B cell (primary cell): Measurements from ENCODE around the gene VWA3B. TPM values are rescaled to one million over a fixed set of nuclear protein-coding genes. Genes with fewer than 3 reads are reported as not detected.

Source experiments
- ATAC-seq: fragments of 200-7000 bp; cut with Tn5 transposase; one replicate; pipeline ENCODE4 v1.10.0; 2021; ENCODE audit warnings: low read depth, mild to moderate bottlenecking, moderate number of reproducible peaks, moderate library complexity
- CTCF ChIA-PET: fragments of 350-600 bp; sonication (Branson Sonifier 250); formaldehyde crosslinking; loops from one replicate; lab custom pipeline; 2021; ENCODE audit warnings: antibody characterized with exemption, inconsistent platforms; lab: Charles Lee
- POLR2A ChIA-PET: fragments of 350-600 bp; sonication (Branson Sonifier 250); formaldehyde crosslinking; loops from one replicate; lab custom pipeline; 2021; ENCODE audit warnings: antibody characterized with exemption; lab: Charles Lee
- DNase-seq: peaks from one replicate; pipeline ENCODE4 v3.0.0; 2013
- H2AFZ ChIP-seq: 2 replicates; pipeline ENCODE4 v1.6.1; 2012; ENCODE audit warnings: mild to moderate bottlenecking, low read depth, low read length; ENCODE audit not compliant: insufficient read depth, poor library complexity, severe bottlenecking
- H3K27ac ChIP-seq, 2 donors: 1 replicate in 1 of 2; 2 replicates in 1 of 2; pipeline ENCODE4 v1.5.1; 2012 to 2013; ENCODE audit warnings: low read length in 2 of 2, mild to moderate bottlenecking in 2 of 2, moderate library complexity in 1 of 2
- H3K27me3 ChIP-seq, 4 experiments: fragments of 200-600 bp in 1 of 4; sonication (generic) in 1 of 4; replicated peaks in 1 of 4; 1 replicate in 2 of 4; 2 replicates in 2 of 4; pipeline versions ENCODE4 v1.6.1 to v1.7.0; 2013 to 2016; ENCODE audit warnings: low read length in 3 of 4, mild to moderate bottlenecking in 2 of 4, mixed read lengths in 1 of 4, moderate library complexity in 1 of 4; ENCODE audit not compliant: insufficient read depth in 4 of 4, control insufficient read depth in 3 of 4; ENCODE audit errors: control extremely low read depth in 1 of 4
- H3K36me3 ChIP-seq, 2 experiments: replicated peaks in 1 of 2; 1 replicate in 1 of 2; 2 replicates in 1 of 2; pipeline versions ENCODE4 v1.6.1 to v1.7.1; 2013; ENCODE audit warnings: low read length in 1 of 2; ENCODE audit not compliant: insufficient read depth in 2 of 2, control insufficient read depth in 1 of 2; ENCODE audit errors: control extremely low read depth in 1 of 2, extremely low read depth in 1 of 2
- H3K4me1 ChIP-seq, 2 donors: fragments of 200-600 bp in 1 of 2; sonication (generic) in 1 of 2; 1 replicate in 1 of 2; 2 replicates in 1 of 2; pipeline versions ENCODE4 v1.5.1 to v1.6.1; 2013 to 2017; ENCODE audit warnings: low read length in 2 of 2; ENCODE audit not compliant: control insufficient read depth in 2 of 2, insufficient read depth in 2 of 2
- H3K4me2 ChIP-seq: replicated peaks from 2 replicates; pipeline ENCODE3; 2012; ENCODE audit warnings: mild to moderate bottlenecking, low read depth, low read length; ENCODE audit not compliant: poor library complexity, severe bottlenecking
- H3K4me3 ChIP-seq, 5 experiments: fragments of 200-600 bp in 1 of 5; sonication (generic) in 1 of 5; 1 replicate in 3 of 5; 2 replicates in 2 of 5; pipeline versions ENCODE4 v1.5.1 to v1.7.0; 2011 to 2016; ENCODE audit warnings: low read length in 4 of 5, mild to moderate bottlenecking in 4 of 5, low read depth in 2 of 5, control low read depth in 1 of 5, moderate library complexity in 1 of 5; ENCODE audit not compliant: insufficient read depth in 1 of 5; ENCODE audit errors: control extremely low read depth in 1 of 5, extremely low read depth in 1 of 5
- H3K79me2 ChIP-seq: fragments of 200-600 bp; sonication (generic); one replicate; pipeline ENCODE4 v1.6.0; 2016; ENCODE audit warnings: low read length; ENCODE audit not compliant: control insufficient read depth, insufficient read depth
- H3K9ac ChIP-seq: fragments of 200-600 bp; sonication (generic); 2 replicates; pipeline ENCODE4 v1.6.1; 2017; ENCODE audit warnings: mild to moderate bottlenecking, low read length, moderate library complexity
- H3K9me3 ChIP-seq, 3 donors: one replicate each; pipeline versions ENCODE4 v1.6.1 to v1.7.1; 2013; ENCODE audit warnings: low read length in 2 of 3; ENCODE audit not compliant: control insufficient read depth in 2 of 3, insufficient read depth in 1 of 3; ENCODE audit errors: control extremely low read depth in 1 of 3
- H4K20me1 ChIP-seq: 2 replicates; pipeline ENCODE4 v1.6.0; 2012; ENCODE audit warnings: mild to moderate bottlenecking, low read length; ENCODE audit not compliant: insufficient read depth, control insufficient read depth, poor library complexity, severe bottlenecking
- H3K27ac Mint-ChIP-seq: one replicate; pipeline ENCODE4 v1.8.0; 2021; ENCODE audit warnings: mixed read lengths
- H3K27me3 Mint-ChIP-seq: one replicate; pipeline ENCODE4 v1.8.0; 2021; ENCODE audit warnings: mixed read lengths
- H3K4me1 Mint-ChIP-seq: one replicate; pipeline ENCODE4 v1.8.0; 2021; ENCODE audit warnings: mixed read lengths
- H3K4me3 Mint-ChIP-seq: one replicate; pipeline ENCODE4 v1.8.0; 2021; ENCODE audit warnings: mixed read lengths
- H3K9me3 Mint-ChIP-seq: one replicate; pipeline ENCODE4 v1.8.0; 2022; ENCODE audit warnings: mixed read lengths; ENCODE audit not compliant: insufficient read depth
- EZH2 ChIP-seq: IDR thresholded peaks from 2 replicates; pipeline ENCODE4 v1.6.1; 2012; ENCODE audit warnings: borderline replicate concordance, low read depth, mild to moderate bottlenecking, moderate library complexity, low read length; ENCODE audit not compliant: insufficient read depth, poor library complexity, severe bottlenecking
- WGBS: methylation state at CpG from one replicate; pipeline ENCODE4 v1.1.5; 2013; ENCODE audit warnings: missing lambda C conversion rate; ENCODE audit not compliant: insufficient coverage; 5-methylcytosine and 5-hydroxymethylcytosine counted together
- intact Hi-C: fragments of 100-400 bp; cut with micrococcal nuclease; formaldehyde crosslinking; loops from one replicate; pipeline ENCODE4 v1.10.0; 2022
- polyA plus RNA-seq: library from polyadenylated mRNA; depleted of rRNA; stranded (reverse); fragments of >200 nt; gene quantifications from 2 replicates; pipeline ENCODE4 v1.2.3, GENCODE V29; 2012
- total RNA-seq, 2 donors: library from RNA; stranded (reverse); fragments of 120-200 nt in 1 of 2; gene quantifications; 1 replicate in 1 of 2; 2 replicates in 1 of 2; pipeline versions ENCODE4 v1.2.3 to v1.2.4, GENCODE V29; 2013 to 2022
- TF ChIP-seq, protein P1 (sequence below): fragments of 200-600 bp; IDR thresholded peaks from one replicate; pipeline ENCODE4 v1.8.0; 2022; ENCODE audit warnings: antibody characterized with exemption, mild to moderate bottlenecking

Gene VWA3B
- total and polyA plus RNA-seq, 2 donors (not counting 1 experiment from before 2014, with no cell fraction given): not detected

DNA sequence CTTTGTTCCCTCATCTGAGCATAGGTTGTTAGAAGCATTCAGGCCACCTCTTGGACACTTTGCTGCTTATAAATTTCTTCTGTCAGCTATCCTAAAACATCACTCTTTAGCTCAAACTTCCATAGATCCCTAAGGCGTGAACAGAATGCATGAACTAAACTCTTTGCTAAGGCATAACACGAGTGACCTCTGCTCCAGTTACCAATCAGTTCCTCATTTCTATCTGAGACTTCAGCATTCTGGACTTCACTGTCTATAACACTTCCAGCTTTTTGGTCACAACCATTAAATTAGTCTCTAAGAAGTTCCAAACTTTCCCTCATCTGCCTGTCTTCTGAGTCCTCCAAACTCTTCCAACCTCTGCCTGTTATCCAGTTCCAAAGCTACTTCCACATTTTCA lies 8.3 kb upstream of the VWA3B start:
- no peak for DNase-seq
- H3K4me3 Mint-ChIP-seq: no peak overlapping the region
- H3K27ac Mint-ChIP-seq: no peak overlapping the region
- H3K79me2 ChIP-seq: no peaks in the 10 kb centered on the region
- intact Hi-C loops: no loop called here
- no peak overlapping the region for H3K4me3 ChIP-seq
- H3K27me3 ChIP-seq: no peaks in the 10 kb centered on the region
- H3K4me2 ChIP-seq: no peak overlapping the region
- no peaks in the 10 kb centered on the region for H3K36me3 ChIP-seq
- peaks cover 14 to 17% of the 10 kb centered on the region in 2 donors for H3K4me1 ChIP-seq
- no peaks in the 10 kb centered on the region for H4K20me1 ChIP-seq
- H3K27me3 Mint-ChIP-seq: no peaks in the 10 kb centered on the region
- H3K9me3 ChIP-seq: peaks cover 0 to 8% (median 0%) of the 10 kb centered on the region in 3 donors
- ATAC-seq: no peak
- no peak overlapping the region for H3K27ac ChIP-seq
- H3K9ac ChIP-seq: no peak overlapping the region
- no peaks in the 10 kb centered on the region for H3K9me3 Mint-ChIP-seq
- no peak for TF ChIP-seq EZH2
- TF ChIP-seq, protein P1, sequence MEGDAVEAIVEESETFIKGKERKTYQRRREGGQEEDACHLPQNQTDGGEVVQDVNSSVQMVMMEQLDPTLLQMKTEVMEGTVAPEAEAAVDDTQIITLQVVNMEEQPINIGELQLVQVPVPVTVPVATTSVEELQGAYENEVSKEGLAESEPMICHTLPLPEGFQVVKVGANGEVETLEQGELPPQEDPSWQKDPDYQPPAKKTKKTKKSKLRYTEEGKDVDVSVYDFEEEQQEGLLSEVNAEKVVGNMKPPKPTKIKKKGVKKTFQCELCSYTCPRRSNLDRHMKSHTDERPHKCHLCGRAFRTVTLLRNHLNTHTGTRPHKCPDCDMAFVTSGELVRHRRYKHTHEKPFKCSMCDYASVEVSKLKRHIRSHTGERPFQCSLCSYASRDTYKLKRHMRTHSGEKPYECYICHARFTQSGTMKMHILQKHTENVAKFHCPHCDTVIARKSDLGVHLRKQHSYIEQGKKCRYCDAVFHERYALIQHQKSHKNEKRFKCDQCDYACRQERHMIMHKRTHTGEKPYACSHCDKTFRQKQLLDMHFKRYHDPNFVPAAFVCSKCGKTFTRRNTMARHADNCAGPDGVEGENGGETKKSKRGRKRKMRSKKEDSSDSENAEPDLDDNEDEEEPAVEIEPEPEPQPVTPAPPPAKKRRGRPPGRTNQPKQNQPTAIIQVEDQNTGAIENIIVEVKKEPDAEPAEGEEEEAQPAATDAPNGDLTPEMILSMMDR: no peak
- 90% methylated on average over 2 of the region's 2 CpGs for WGBS
- ChIA-PET POLR2A (interaction anchor here (0.6 kb wide), 1 partner anchor 369 kb away, joined by 9 read pairs; no protein-coding TSS in a partner anchor), CTCF (no interaction called here)
- H3K4me1 Mint-ChIP-seq: peaks cover 19% of the 10 kb centered on the region
- H2AFZ ChIP-seq: no peak overlapping the region

DNA sequence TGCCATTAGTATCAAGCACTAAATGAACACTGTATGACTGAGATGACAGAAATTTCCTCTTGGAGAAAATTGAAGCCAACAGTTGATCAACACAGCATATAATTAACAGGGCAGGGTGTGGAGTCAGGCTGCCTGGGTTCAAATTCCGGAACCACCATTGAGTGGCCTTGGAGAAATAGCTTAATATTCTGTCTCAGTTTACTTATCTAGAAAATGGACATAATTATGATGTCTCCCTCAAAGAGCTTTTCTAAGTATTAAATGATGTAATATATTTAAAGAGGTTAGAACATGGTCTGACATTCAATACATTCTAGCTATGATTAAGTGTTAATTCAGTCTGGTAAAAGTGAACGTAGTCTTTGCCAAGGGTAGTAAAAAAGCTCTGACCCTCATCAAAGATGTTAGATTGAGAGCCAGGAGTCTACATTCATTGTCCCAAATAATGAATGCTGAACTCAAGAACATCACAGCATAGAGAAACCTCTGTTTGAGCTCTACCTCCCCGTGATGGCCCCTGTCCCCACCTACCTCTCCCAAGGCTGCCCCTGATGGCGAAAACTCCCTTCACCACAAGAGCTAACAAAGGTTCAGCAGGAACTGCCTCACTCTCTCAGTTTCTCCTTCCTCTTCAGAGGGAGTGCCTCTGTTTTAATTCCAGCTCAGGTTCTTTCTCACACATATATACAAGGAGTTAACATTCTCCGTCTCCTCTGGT lies 2.7 kb upstream of the VWA3B start:
- Histone ChIP-seq H3K27ac (no peak overlapping the region), H3K79me2 (no peaks in the 10 kb centered on the region), H3K36me3 (no peaks in the 10 kb centered on the region), H3K4me2 (no peak overlapping the region), H3K9me3 (peaks cover 0 to 6% (median 0%) of the 10 kb centered on the region in 3 donors), H2AFZ (no peak overlapping the region), H3K4me3 (no peak overlapping the region), H3K27me3 (no peaks in the 10 kb centered on the region), H3K4me1 (peaks cover 35 to 42% of the 10 kb centered on the region in 2 donors), H3K9ac (no peak overlapping the region), H4K20me1 (no peaks in the 10 kb centered on the region)
- no peak for TF ChIP-seq EZH2
- TF ChIP-seq, protein P1: no peak
- Mint-ChIP-seq H3K4me1 (peaks cover 48% of the 10 kb centered on the region), H3K27me3 (no peaks in the 10 kb centered on the region), H3K4me3 (no peak overlapping the region), H3K27ac (no peak overlapping the region), H3K9me3 (no peaks in the 10 kb centered on the region)
- 86% methylated on average over 1 of the region's 5 CpGs for WGBS
- ChIA-PET POLR2A (no interaction called here), CTCF (interaction anchor here (1.3 kb wide), 1 partner anchor 278 kb away, joined by 3 read pairs; no protein-coding TSS in a partner anchor)
- intact Hi-C loops: loop anchor here (10.0 kb wide), 1 partner anchor 210 kb away; no protein-coding TSS in a partner anchor
- ATAC-seq: no peak
- no peak for DNase-seq
